Neuronal stem cell (in vitro differentiated cells): Measurements from ENCODE around the gene SKIC2.
A peak's percentile ranks its signal among the peaks of the same experiment; 100 is the strongest.
"Not testable (repeated sequence)": the region's sequence is repeated elsewhere in the genome, so short reads cannot be mapped to it uniquely, and the experiment has no call there.

Source experiments
- DNase-seq: peaks from one replicate; pipeline ENCODE4 v3.0.0-alpha.2; 2013; ENCODE audit warnings: low spot score
- H2AFZ ChIP-seq: one replicate; pipeline ENCODE4 v1.6.1; 2013; ENCODE audit warnings: mild to moderate bottlenecking, low read length, inconsistent platforms
- H2AK5ac ChIP-seq: 2 replicates; pipeline ENCODE4 v1.6.1; 2013; ENCODE audit warnings: low read depth, mild to moderate bottlenecking, inconsistent platforms, low read length, moderate library complexity, mixed read lengths
- H2BK120ac ChIP-seq: 2 replicates; pipeline ENCODE4 v1.6.1; 2013; ENCODE audit warnings: low read depth, mild to moderate bottlenecking, inconsistent platforms, low read length, moderate library complexity, mixed read lengths
- H2BK12ac ChIP-seq: one replicate; pipeline ENCODE4 v1.6.1; 2013; ENCODE audit warnings: low read length, inconsistent platforms
- H2BK15ac ChIP-seq: 2 replicates; pipeline ENCODE4 v1.6.1; 2013; ENCODE audit warnings: mild to moderate bottlenecking, low read length, inconsistent platforms, mixed read lengths
- H2BK5ac ChIP-seq: one replicate; pipeline ENCODE4 v1.6.1; 2013; ENCODE audit warnings: inconsistent platforms, mild to moderate bottlenecking, low read length, moderate library complexity
- H3K14ac ChIP-seq: one replicate; pipeline ENCODE4 v1.6.1; 2013; ENCODE audit warnings: low read length, inconsistent platforms
- H3K18ac ChIP-seq: 2 replicates; pipeline ENCODE4 v1.6.1; 2013; ENCODE audit warnings: low read length, inconsistent platforms
- H3K23ac ChIP-seq: 2 replicates; pipeline ENCODE4 v1.6.1; 2013; ENCODE audit warnings: low read depth, mild to moderate bottlenecking, mixed read lengths, low read length, inconsistent platforms; ENCODE audit not compliant: poor library complexity
- H3K27ac ChIP-seq: replicated peaks from 3 replicates; pipeline ENCODE4 v1.5.1; 2013; ENCODE audit warnings: low read length, inconsistent platforms
- H3K27me3 ChIP-seq, 3 experiments: 2 replicates each; pipeline ENCODE4 v1.6.1; 2013; ENCODE audit warnings: low read length in 3 of 3, mild to moderate bottlenecking in 2 of 3, inconsistent platforms in 1 of 3, low read depth in 1 of 3, mixed read lengths in 1 of 3, moderate library complexity in 1 of 3; ENCODE audit not compliant: control insufficient read depth in 3 of 3, insufficient read depth in 3 of 3
- H3K36me3 ChIP-seq, 2 donors: replicated peaks in 1 of 2; 2 replicates each; pipeline ENCODE4 v1.6.1; 2013; ENCODE audit warnings: low read length in 2 of 2; ENCODE audit not compliant: control insufficient read depth in 2 of 2, insufficient read depth in 2 of 2
- H3K4ac ChIP-seq: 2 replicates; pipeline ENCODE4 v1.6.1; 2013; ENCODE audit warnings: inconsistent platforms, mild to moderate bottlenecking, low read length, moderate library complexity
- H3K4me1 ChIP-seq, 2 donors: 1 replicate in 1 of 2; 2 replicates in 1 of 2; pipeline ENCODE4 v1.6.1; 2013; ENCODE audit warnings: low read length in 2 of 2, low read depth in 1 of 2; ENCODE audit not compliant: control insufficient read depth in 2 of 2, insufficient read depth in 1 of 2
- H3K4me2 ChIP-seq: one replicate; pipeline ENCODE4 v1.6.1; 2013; ENCODE audit warnings: mild to moderate bottlenecking, low read length, inconsistent platforms; ENCODE audit not compliant: insufficient read depth, poor library complexity, severe bottlenecking
- H3K4me3 ChIP-seq, 2 donors: 2 replicates each; pipeline ENCODE4 v1.5.1; 2013; ENCODE audit warnings: low read length in 2 of 2, mild to moderate bottlenecking in 2 of 2, inconsistent platforms in 1 of 2, moderate library complexity in 1 of 2
- H3K79me1 ChIP-seq: one replicate; pipeline ENCODE4 v1.6.1; 2013; ENCODE audit warnings: low read depth, mild to moderate bottlenecking, inconsistent platforms, low read length, moderate library complexity
- H3K9ac ChIP-seq: one replicate; pipeline ENCODE4 v1.6.1; 2013; ENCODE audit warnings: mild to moderate bottlenecking, low read depth, low read length, inconsistent platforms; ENCODE audit not compliant: poor library complexity
- H3K9me3 ChIP-seq, 2 donors: replicated peaks in 1 of 2; 2 replicates each; pipeline versions ENCODE3 to v1.6.1; 2013; ENCODE audit warnings: low read length in 2 of 2, mild to moderate bottlenecking in 2 of 2, inconsistent platforms in 1 of 2, low read depth in 1 of 2, mixed read lengths in 1 of 2, moderate library complexity in 1 of 2; ENCODE audit not compliant: control insufficient read depth in 2 of 2, insufficient read depth in 1 of 2
- H4K8ac ChIP-seq: one replicate; pipeline ENCODE4 v1.6.1; 2013; ENCODE audit warnings: low read depth, mild to moderate bottlenecking, inconsistent platforms, low read length, moderate library complexity
- H4K91ac ChIP-seq: one replicate; pipeline ENCODE4 v1.6.1; 2013; ENCODE audit warnings: low read length, low read depth, mild to moderate bottlenecking, inconsistent platforms; ENCODE audit not compliant: poor library complexity
- WGBS, 2 donors: extraction: QIAGEN DNeasy Blood & Tissue Kit; methylation state at CpG; one replicate each; pipeline ENCODE4 v1.1.7; 2013; ENCODE audit warnings: missing lambda C conversion rate in 2 of 2, mixed read lengths in 1 of 2; ENCODE audit not compliant: insufficient read length in 2 of 2, insufficient replicate concordance in 1 of 2; ENCODE audit errors: extremely low coverage in 2 of 2; 5-methylcytosine and 5-hydroxymethylcytosine counted together

SKIC2 gene

DNA sequence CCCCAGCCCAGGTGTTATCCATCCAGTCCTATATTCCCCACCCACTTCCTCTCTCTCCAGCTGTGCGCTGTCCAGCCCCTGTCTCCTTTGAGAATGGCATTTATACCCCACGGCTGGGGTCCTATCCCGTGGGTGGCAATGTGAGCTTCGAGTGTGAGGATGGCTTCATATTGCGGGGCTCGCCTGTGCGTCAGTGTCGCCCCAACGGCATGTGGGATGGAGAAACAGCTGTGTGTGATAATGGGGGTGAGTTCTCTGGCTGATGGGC is 30.4 kb upstream of the SKIC2 start:
- Histone ChIP-seq H4K8ac (no peak overlapping the region), H3K9me3 (peaks cover 5 to 6% of the 10 kb centered on the region in 2 donors), H3K4me1 (peaks cover 0 to 2% of the 10 kb centered on the region in 2 donors), H3K4ac (no peak overlapping the region), H2AK5ac (peak overlapping the region; percentile 41), H2BK120ac (no peak overlapping the region), H2BK12ac (no peak overlapping the region), H3K36me3 (no peaks in the 10 kb centered on the region), H3K27ac (no peak overlapping the region), H2AFZ (no peak overlapping the region), H3K18ac (no peak overlapping the region), H2BK5ac (no peak overlapping the region), H3K79me1 (no peaks in the 10 kb centered on the region), H3K14ac (no peak overlapping the region), H3K4me2 (no peak overlapping the region), H3K23ac (no peak overlapping the region), H3K9ac (peak overlapping the region; percentile 32), H3K4me3 (no peak overlapping the region), H4K91ac (no peak overlapping the region), H3K27me3 (peaks cover 0 to 8% (median 0%) of the 10 kb centered on the region in 3 experiments), H2BK15ac (no peak overlapping the region)
- WGBS, 2 donors, result no CpG with 5 or more reads among the region's 9 CpGs
- DNase-seq, result no peak

DNA sequence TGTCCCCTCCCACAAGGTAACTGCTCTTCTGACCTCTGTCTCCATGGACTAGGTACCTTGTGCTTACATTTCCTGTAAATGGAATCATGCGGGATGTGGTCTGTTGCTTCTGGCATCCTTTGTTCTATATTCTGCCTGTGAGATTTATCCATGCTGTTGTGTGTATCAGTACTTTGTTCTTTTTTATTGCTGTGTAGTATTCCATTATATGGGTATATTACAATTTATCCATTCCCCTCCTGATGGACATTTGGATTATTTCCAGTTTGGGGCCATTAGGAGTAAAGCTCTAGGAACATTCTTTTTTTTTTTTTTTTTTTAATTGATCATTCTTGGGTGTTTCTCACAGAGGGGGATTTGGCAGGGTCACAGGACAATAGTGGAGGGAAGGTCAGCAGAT is 28.0 kb upstream of the SKIC2 start:
- H4K91ac ChIP-seq, result no peak overlapping the region
- no peak overlapping the region for H2BK120ac ChIP-seq
- no peak overlapping the region for H3K14ac ChIP-seq
- H3K9ac ChIP-seq, result no peak overlapping the region
- H2AFZ ChIP-seq, result no peak overlapping the region
- no peaks in the 10 kb centered on the region for H3K36me3 ChIP-seq
- peaks cover 2 to 7% of the 10 kb centered on the region in 2 donors for H3K9me3 ChIP-seq
- no peak overlapping the region for H2BK5ac ChIP-seq
- H3K27me3 ChIP-seq, result peaks cover 0 to 4% (median 0%) of the 10 kb centered on the region in 3 experiments
- no peak overlapping the region for H3K4me2 ChIP-seq
- H4K8ac ChIP-seq, result no peak overlapping the region
- no peaks in the 10 kb centered on the region for H3K79me1 ChIP-seq
- DNase-seq, result no peak
- H2BK12ac ChIP-seq, result no peak overlapping the region
- no peak overlapping the region for H2AK5ac ChIP-seq
- H3K4me3 ChIP-seq, result no peak overlapping the region
- H3K18ac ChIP-seq, result no peak overlapping the region
- no peak overlapping the region for H3K23ac ChIP-seq
- no peak overlapping the region for H2BK15ac ChIP-seq
- H3K4ac ChIP-seq, result no peak overlapping the region
- H3K4me1 ChIP-seq, result peaks cover 0 to 2% of the 10 kb centered on the region in 2 donors
- H3K27ac ChIP-seq, result no peak overlapping the region
- no CpG with 5 or more reads among the region's 1 CpG for WGBS, 2 donors

DNA sequence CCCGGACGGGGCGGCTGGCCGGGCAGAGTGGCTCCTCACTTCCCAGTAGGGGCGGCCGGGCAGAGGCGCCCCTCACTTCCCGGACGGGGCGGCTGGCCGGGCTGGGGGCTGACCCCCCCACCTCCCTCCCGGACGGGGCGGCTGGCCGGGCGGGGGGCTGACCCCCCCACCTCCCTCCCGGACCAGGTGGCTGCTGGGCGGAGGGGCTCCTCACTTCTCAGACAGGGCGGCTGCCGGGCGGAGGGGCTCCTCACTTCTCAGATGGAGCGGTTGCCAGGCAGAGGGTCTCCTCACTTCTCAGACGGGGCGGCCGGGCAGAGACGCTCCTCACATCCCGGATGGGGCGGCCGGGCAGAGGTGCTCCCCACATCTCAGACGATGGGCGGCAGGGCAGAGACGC is 26.8 kb upstream of the SKIC2 start:
- H4K91ac ChIP-seq, H2BK15ac ChIP-seq, H3K4me2 ChIP-seq, H3K79me1 ChIP-seq, H3K4ac ChIP-seq, DNase-seq, H3K9me3 ChIP-seq, H2BK120ac ChIP-seq, H3K27ac ChIP-seq, H3K4me1 ChIP-seq, H2AFZ ChIP-seq, H3K18ac ChIP-seq, H3K23ac ChIP-seq, H3K4me3 ChIP-seq, H4K8ac ChIP-seq, H2BK12ac ChIP-seq, H3K36me3 ChIP-seq, H3K27me3 ChIP-seq, H3K9ac ChIP-seq, H2BK5ac ChIP-seq, H2AK5ac ChIP-seq, H3K14ac ChIP-seq: not testable (repeated sequence)
- WGBS, 2 donors, result no CpG with 5 or more reads among the region's 32 CpGs

DNA sequence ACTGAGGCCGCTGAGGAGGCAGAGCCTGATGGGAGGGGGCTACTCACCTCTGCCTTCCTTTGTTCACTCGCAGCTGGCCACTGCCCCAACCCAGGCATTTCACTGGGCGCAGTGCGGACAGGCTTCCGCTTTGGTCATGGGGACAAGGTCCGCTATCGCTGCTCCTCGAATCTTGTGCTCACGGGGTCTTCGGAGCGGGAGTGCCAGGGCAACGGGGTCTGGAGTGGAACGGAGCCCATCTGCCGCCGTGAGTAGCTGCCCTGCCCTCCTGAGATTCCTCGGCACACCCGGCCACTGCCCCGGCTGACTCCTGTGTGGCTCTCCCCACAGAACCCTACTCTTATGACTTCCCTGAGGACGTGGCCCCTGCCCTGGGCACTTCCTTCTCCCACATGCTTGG is 25.4 kb upstream of the SKIC2 start:
- Histone ChIP-seq H4K8ac (no peak overlapping the region), H2AK5ac (no peak overlapping the region), H3K23ac (peak overlapping the region; percentile 65), H3K9me3 (peaks cover 0 to 6% of the 10 kb centered on the region in 2 donors), H2AFZ (no peak overlapping the region), H2BK120ac (no peak overlapping the region), H2BK5ac (no peak overlapping the region), H3K4ac (no peak overlapping the region), H3K4me2 (no peak overlapping the region), H3K4me3 (peak overlapping the region in 1 of 2 donors; percentile 29), H3K36me3 (no peaks in the 10 kb centered on the region), H3K18ac (no peak overlapping the region), H3K14ac (no peak overlapping the region), H3K27ac (no peak overlapping the region), H4K91ac (no peak overlapping the region), H3K27me3 (peaks cover 0 to 7% (median 0%) of the 10 kb centered on the region in 3 experiments), H3K4me1 (no peaks in the 10 kb centered on the region), H2BK15ac (no peak overlapping the region), H2BK12ac (no peak overlapping the region), H3K9ac (no peak overlapping the region), H3K79me1 (no peaks in the 10 kb centered on the region)
- DNase-seq, result no peak
- WGBS, 2 donors, result no CpG with 5 or more reads among the region's 19 CpGs
